NCI-H1105 treated with DMSO at 0.1 percent for 48 hours (cell line): ENCODE results near the gene WDR86.

Experiments
- DNase-seq: peaks from one replicate; lab custom pipeline; 2025; lab: John Stamatoyannopoulos, UW

Gene WDR86

GRCh38 chr7:151348970-151349369, 60.9 kb downstream of the WDR86 start:
- no peak for DNase-seq

- DNase-seq = no peak
Observed at GRCh38 chr7:151347200-151347599, 62.6 kb downstream of the WDR86 start.

GRCh38 chr7:151346470-151346769, 63.4 kb downstream of the WDR86 start:
- no peak for DNase-seq

GRCh38 chr7:151345576-151346469, 64.0 kb downstream of the WDR86 start:
- DNase-seq = no peak

- DNase-seq = no peak
Observed at GRCh38 chr7:151343516-151343915, 66.3 kb downstream of the WDR86 start.

- no peak for DNase-seq
Observed at GRCh38 chr7:151342811-151343210, 67.0 kb downstream of the WDR86 start.

- no peak for DNase-seq
Observed at GRCh38 chr7:151342102-151342646, 67.7 kb downstream of the WDR86 start.

- peak; percentile 77 for DNase-seq
Observed at GRCh38 chr7:151341357-151342101, 68.3 kb downstream of the WDR86 start, which contains the start of gene NUB1. NUB1 (plus strand) TSS chr7:151341812; CDS start chr7:151345350, 3,538 bp downstream.

GRCh38 chr7:151340794-151341356, 69.0 kb downstream of the WDR86 start:
- no peak for DNase-seq

- DNase-seq = no peak
Observed at GRCh38 chr7:151339651-151340382, 70.0 kb downstream of the WDR86 start.

GRCh38 chr7:151338809-151339208, 71.0 kb downstream of the WDR86 start:
- no peak for DNase-seq

- no peak for DNase-seq
Observed at GRCh38 chr7:151337346-151337745, 72.5 kb downstream of the WDR86 start.

- DNase-seq = no peak
Observed at GRCh38 chr7:151336027-151336708, 73.7 kb downstream of the WDR86 start.

GRCh38 chr7:151334628-151335027, 75.2 kb downstream of the WDR86 start:
- no peak for DNase-seq
